Stomach (tissue), 4 donors: ENCODE results near the gene ORMDL3.

ENCODE experiments used
- CTCF ChIP-seq, 7 experiments: fragments of 450-650 bp in 4 of 7; fragments of 200-600 bp in 3 of 7; sonication (generic) in 3 of 7; IDR thresholded peaks; one replicate each; pipeline ENCODE4 v1.5.1; 2016 to 2019; ENCODE audit warnings: antibody characterized with exemption in 7 of 7, control low read depth in 2 of 7, mild to moderate bottlenecking in 1 of 7
- EP300 ChIP-seq: sonication (generic); formaldehyde crosslinking; IDR thresholded peaks from one replicate; pipeline ENCODE4 v1.6.1; 2017; ENCODE audit warnings: antibody characterized with exemption
- POLR2A ChIP-seq, 4 donors: fragments of 450-650 bp; IDR thresholded peaks; one replicate each; pipeline ENCODE4 v1.6.1; 2016; ENCODE audit warnings: antibody characterized with exemption in 4 of 4, control low read depth in 2 of 4, mild to moderate bottlenecking in 1 of 4, moderate library complexity in 1 of 4
- POLR2AphosphoS5 ChIP-seq, 3 donors: sonication (generic); formaldehyde crosslinking; IDR thresholded peaks; one replicate each; pipeline ENCODE4 v1.6.1; 2016; ENCODE audit warnings: antibody characterized with exemption in 3 of 3

- no peak for TF ChIP-seq CTCF (IDR thresholded peaks at IDR 0.05)
- TF ChIP-seq POLR2A (IDR thresholded peaks at IDR 0.05), result peak in 1 of 4 donors; percentile 71
- TF ChIP-seq POLR2AphosphoS5 (IDR thresholded peaks at IDR 0.05), result peak; percentile 83 to 96 (median 85)
- no peak for TF ChIP-seq EP300
Measured at GRCh38 chr17:39927101-39927928, at the start of gene ORMDL3, which contains the start of gene LRRC3C.
